ENCODE results near the gene PTPRN2. TPM values are rescaled to one million over a fixed set of nuclear protein-coding genes. Genes with fewer than 3 reads are reported as not detected.

Gene PTPRN2
- total RNA-seq, 5 donors from 2014 or later (not counting 1 experiment from before 2014, with no cell fraction given): 0.60 to 1.7 (median 0.82) TPM

DNA sequence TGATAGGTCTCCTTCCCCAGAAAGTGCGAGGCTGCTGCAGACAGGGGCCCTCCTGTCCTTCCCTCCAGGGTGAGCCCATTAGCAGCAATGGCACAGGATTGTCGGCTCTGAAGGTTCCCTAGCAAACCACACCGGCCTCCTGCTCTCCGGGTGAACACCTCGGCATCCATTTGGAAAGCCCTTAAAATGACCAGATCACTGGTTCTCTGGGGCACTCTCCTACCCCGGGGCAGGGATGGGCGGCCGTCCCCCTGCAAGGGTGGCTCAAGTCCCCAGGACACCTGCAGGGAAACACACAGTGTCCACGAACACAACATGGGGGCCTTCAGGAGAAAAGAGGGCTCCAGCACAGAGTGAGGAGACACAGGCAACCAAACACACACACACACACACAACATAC, 459.1 kb downstream of the PTPRN2 start:
- DNase-seq (no peak), ATAC-seq (replicated peaks in 1 of 4) (no peak)
- Histone ChIP-seq H3K27ac (ENCODE audit: low read length) (no peak overlapping the region), H3K27me3 (replicated peaks in 1 of 2; ENCODE audit: control insufficient read depth in 2 of 2, extremely low read depth in 1 of 2, insufficient read depth in 2 of 2, low read length in 1 of 2) (peaks cover 0 to 5% of the 10 kb centered on the region in 2 experiments), H3K4me3 (ENCODE audit: control insufficient read depth in 1 of 2, extremely low read depth in 1 of 2, low read length in 1 of 2) (no peak overlapping the region), H3K4me1 (ENCODE audit: control insufficient read depth in 1 of 2, extremely low read depth in 1 of 2, insufficient read depth in 2 of 2, low read length in 2 of 2) (no peaks in the 10 kb centered on the region), H3K36me3 (ENCODE audit: control insufficient read depth in 2 of 2, extremely low read depth in 1 of 2, insufficient read depth in 1 of 2, low read length in 1 of 2) (no peaks in the 10 kb centered on the region), H3K9me3 (no peaks in the 10 kb centered on the region)
- Mint-ChIP-seq H3K27me3 (no peaks in the 10 kb centered on the region), H3K4me3 (no peak overlapping the region), H3K4me1 (no peaks in the 10 kb centered on the region), H3K9me3 (peaks cover 0 to 5% (median 2%) of the 10 kb centered on the region in 3 donors), H3K27ac (no peak overlapping the region), H3K36me3 (no peaks in the 10 kb centered on the region)
- POLR2A ChIA-PET: no interaction called here
- CTCF ChIA-PET: no interaction called here
- 96% methylated on average over 9 of the region's 9 CpGs for WGBS (ENCODE audit: insufficient coverage)

DNA sequence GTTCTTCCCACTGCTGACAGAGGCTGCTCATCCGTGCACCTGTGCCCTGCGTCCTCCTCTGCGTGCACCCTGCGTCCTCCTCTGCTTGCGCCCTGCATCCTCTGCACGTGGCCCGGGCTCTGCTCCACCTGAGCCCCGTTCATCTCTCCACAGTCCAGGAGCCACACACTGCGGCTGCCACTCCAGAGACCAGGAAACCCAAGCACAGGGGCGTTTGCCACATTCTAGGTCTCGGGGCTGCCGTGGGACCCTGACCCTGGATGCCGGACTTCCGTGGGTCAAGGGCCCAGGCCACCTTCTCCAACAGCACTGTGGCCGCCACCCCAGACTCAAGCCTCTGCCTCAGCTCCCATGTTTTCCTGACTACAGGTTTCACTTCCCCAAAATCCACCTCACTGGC, 460.4 kb downstream of the PTPRN2 start:
- no peaks in the 10 kb centered on the region for H3K4me1 Mint-ChIP-seq
- no peak overlapping the region for H3K4me3 ChIP-seq (ENCODE audit: control insufficient read depth in 1 of 2, extremely low read depth in 1 of 2, low read length in 1 of 2)
- peaks cover 0 to 8% (median 2%) of the 10 kb centered on the region in 3 donors for H3K9me3 Mint-ChIP-seq
- H3K27me3 ChIP-seq (replicated peaks in 1 of 2; ENCODE audit: control insufficient read depth in 2 of 2, extremely low read depth in 1 of 2, insufficient read depth in 2 of 2, low read length in 1 of 2): peaks cover 0 to 5% of the 10 kb centered on the region in 2 experiments
- H3K9me3 ChIP-seq: no peaks in the 10 kb centered on the region
- no peak overlapping the region for H3K27ac Mint-ChIP-seq
- ChIA-PET CTCF (no interaction called here), POLR2A (no interaction called here)
- no peaks in the 10 kb centered on the region for H3K4me1 ChIP-seq (ENCODE audit: control insufficient read depth in 1 of 2, extremely low read depth in 1 of 2, insufficient read depth in 2 of 2, low read length in 2 of 2)
- no peaks in the 10 kb centered on the region for H3K36me3 ChIP-seq (ENCODE audit: control insufficient read depth in 2 of 2, extremely low read depth in 1 of 2, insufficient read depth in 1 of 2, low read length in 1 of 2)
- no peaks in the 10 kb centered on the region for H3K27me3 Mint-ChIP-seq
- no peaks in the 10 kb centered on the region for H3K36me3 Mint-ChIP-seq
- 87% methylated on average over 14 of the region's 15 CpGs for WGBS (ENCODE audit: insufficient coverage)
- ATAC-seq (replicated peaks in 1 of 4): no peak
- no peak overlapping the region for H3K27ac ChIP-seq (ENCODE audit: low read length)
- DNase-seq: no peak
- H3K4me3 Mint-ChIP-seq: no peak overlapping the region

DNA sequence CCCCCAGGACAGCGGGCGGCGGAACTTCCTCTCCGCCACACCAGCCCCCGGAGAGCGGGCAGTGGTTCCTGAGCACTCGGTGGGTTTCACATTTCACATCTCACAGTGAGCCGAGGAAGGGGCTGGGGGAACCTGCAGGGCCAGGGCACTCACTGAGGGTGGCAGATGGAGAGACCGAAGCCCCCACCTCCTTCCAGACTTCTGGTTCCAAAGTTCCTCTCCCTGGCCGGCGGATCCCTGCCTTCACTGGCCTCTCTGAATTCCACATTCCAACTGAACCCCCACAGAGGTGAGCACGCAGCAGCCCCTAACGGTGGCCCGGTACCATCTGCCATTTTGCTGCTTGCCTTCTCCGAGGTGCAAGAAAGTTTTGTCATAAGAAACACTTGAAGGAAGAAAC, 461.0 kb downstream of the PTPRN2 start:
- no peak overlapping the region for H3K4me3 ChIP-seq (ENCODE audit: control insufficient read depth in 1 of 2, extremely low read depth in 1 of 2, low read length in 1 of 2)
- WGBS (ENCODE audit: insufficient coverage): 98% methylated on average over 7 of the region's 15 CpGs
- H3K27me3 ChIP-seq (replicated peaks in 1 of 2; ENCODE audit: control insufficient read depth in 2 of 2, extremely low read depth in 1 of 2, insufficient read depth in 2 of 2, low read length in 1 of 2): peaks cover 0 to 5% of the 10 kb centered on the region in 2 experiments
- no peak overlapping the region for H3K27ac ChIP-seq (ENCODE audit: low read length)
- no peaks in the 10 kb centered on the region for H3K36me3 Mint-ChIP-seq
- no peak overlapping the region for H3K27ac Mint-ChIP-seq
- no peaks in the 10 kb centered on the region for H3K27me3 Mint-ChIP-seq
- H3K36me3 ChIP-seq (ENCODE audit: control insufficient read depth in 2 of 2, extremely low read depth in 1 of 2, insufficient read depth in 1 of 2, low read length in 1 of 2): no peaks in the 10 kb centered on the region
- H3K4me1 Mint-ChIP-seq: no peaks in the 10 kb centered on the region
- H3K4me1 ChIP-seq (ENCODE audit: control insufficient read depth in 1 of 2, extremely low read depth in 1 of 2, insufficient read depth in 2 of 2, low read length in 2 of 2): no peaks in the 10 kb centered on the region
- peaks cover 0 to 8% (median 2%) of the 10 kb centered on the region in 3 donors for H3K9me3 Mint-ChIP-seq
- H3K9me3 ChIP-seq: no peaks in the 10 kb centered on the region
- ChIA-PET CTCF (no interaction called here), POLR2A (no interaction called here)
- ATAC-seq (replicated peaks in 1 of 4) (no peak), DNase-seq (no peak)
- no peak overlapping the region for H3K4me3 Mint-ChIP-seq

DNA sequence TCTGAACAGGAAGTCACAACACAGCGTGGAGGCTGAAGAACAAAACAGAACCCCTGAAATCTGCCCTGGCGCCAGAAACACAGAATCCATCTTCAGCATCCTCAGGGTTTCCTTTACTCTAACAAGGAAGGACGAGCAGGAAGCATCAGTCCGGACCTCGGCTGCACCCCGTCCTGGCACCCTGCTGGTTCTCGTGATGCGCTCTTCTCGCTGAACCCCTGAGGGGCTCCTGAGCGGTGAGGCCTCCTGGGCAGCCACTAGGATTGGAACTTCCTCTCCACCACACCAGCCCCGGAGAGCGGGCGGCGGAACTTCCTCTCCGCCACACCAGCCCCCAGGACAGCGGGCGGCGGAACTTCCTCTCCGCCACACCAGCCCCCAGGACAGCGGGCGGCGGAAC, 461.9 kb downstream of the PTPRN2 start:
- ChIA-PET CTCF (no interaction called here), POLR2A (no interaction called here)
- Histone ChIP-seq H3K4me3 (ENCODE audit: control insufficient read depth in 1 of 2, extremely low read depth in 1 of 2, low read length in 1 of 2) (no peak overlapping the region), H3K4me1 (ENCODE audit: control insufficient read depth in 1 of 2, extremely low read depth in 1 of 2, insufficient read depth in 2 of 2, low read length in 2 of 2) (no peaks in the 10 kb centered on the region), H3K36me3 (ENCODE audit: control insufficient read depth in 2 of 2, extremely low read depth in 1 of 2, insufficient read depth in 1 of 2, low read length in 1 of 2) (no peaks in the 10 kb centered on the region), H3K27ac (ENCODE audit: low read length) (no peak overlapping the region), H3K9me3 (no peaks in the 10 kb centered on the region), H3K27me3 (replicated peaks in 1 of 2; ENCODE audit: control insufficient read depth in 2 of 2, extremely low read depth in 1 of 2, insufficient read depth in 2 of 2, low read length in 1 of 2) (peaks cover 0 to 5% of the 10 kb centered on the region in 2 experiments)
- Mint-ChIP-seq H3K27ac (no peak overlapping the region), H3K9me3 (peaks cover 0 to 8% (median 2%) of the 10 kb centered on the region in 3 donors), H3K27me3 (no peaks in the 10 kb centered on the region), H3K36me3 (no peaks in the 10 kb centered on the region), H3K4me3 (no peak overlapping the region), H3K4me1 (no peaks in the 10 kb centered on the region)
- WGBS (ENCODE audit: insufficient coverage): 78% methylated on average over 9 of the region's 22 CpGs
- ATAC-seq (replicated peaks in 1 of 4) (no peak), DNase-seq (no peak)

DNA sequence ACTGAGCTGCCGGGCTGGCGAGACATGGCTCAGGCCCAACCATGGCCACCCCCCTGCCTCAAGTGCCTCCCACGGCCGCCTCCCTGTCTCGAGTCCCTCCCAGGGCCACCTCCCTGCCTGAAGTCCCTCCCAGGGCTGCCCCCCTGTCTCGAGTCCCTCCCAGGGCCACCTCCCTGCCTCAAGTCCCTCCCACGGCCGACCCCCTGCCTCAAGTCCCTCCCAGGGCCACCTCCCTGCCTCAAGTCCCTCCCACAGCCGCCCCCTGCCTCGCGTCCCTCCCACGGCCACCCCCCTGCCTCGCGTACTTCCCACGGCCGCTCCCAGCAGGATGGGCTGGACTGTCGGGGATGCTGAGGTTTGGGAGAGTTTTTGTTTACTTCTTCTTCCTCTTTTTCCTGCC, 462.5 kb downstream of the PTPRN2 start:
- H3K36me3 Mint-ChIP-seq: no peaks in the 10 kb centered on the region
- ATAC-seq (replicated peaks in 1 of 4): no peak
- H3K4me3 Mint-ChIP-seq: no peak overlapping the region

DNA sequence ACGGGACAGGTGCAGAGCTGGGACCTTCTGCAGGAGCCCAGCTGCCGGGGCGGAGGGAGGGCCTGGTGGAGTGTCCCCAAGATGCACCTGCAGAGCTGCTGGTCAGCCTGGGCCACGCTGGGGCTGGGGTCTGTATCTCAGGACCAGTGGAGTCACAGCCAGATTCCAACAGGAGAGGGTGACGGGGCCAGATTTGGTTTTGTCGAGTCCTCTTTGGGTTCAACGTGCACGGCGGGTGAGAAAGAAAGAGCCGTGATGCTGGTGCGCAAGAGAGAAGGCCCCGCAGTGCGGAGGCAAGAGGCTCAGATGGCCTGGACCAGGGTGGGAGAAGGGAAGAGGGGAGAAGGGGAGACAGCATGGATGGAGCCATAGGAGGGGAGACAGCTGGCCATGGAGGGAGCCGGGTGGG, 462.9 kb downstream of the PTPRN2 start:
- 81% methylated on average over 14 of the region's 14 CpGs for WGBS (ENCODE audit: insufficient coverage)
- H3K9me3 ChIP-seq: no peaks in the 10 kb centered on the region
- DNase-seq (no peak), ATAC-seq (replicated peaks in 1 of 4) (no peak)
- H3K4me1 ChIP-seq (ENCODE audit: control insufficient read depth in 1 of 2, extremely low read depth in 1 of 2, insufficient read depth in 2 of 2, low read length in 2 of 2): no peaks in the 10 kb centered on the region
- H3K27ac Mint-ChIP-seq: no peak overlapping the region
- no peaks in the 10 kb centered on the region for H3K4me1 Mint-ChIP-seq
- no peaks in the 10 kb centered on the region for H3K36me3 ChIP-seq (ENCODE audit: control insufficient read depth in 2 of 2, extremely low read depth in 1 of 2, insufficient read depth in 1 of 2, low read length in 1 of 2)
- H3K9me3 Mint-ChIP-seq: peaks cover 0 to 14% (median 2%) of the 10 kb centered on the region in 3 donors
- H3K27ac ChIP-seq (ENCODE audit: low read length): no peak overlapping the region
- ChIA-PET POLR2A (no interaction called here), CTCF (no interaction called here)
- H3K27me3 ChIP-seq (replicated peaks in 1 of 2; ENCODE audit: control insufficient read depth in 2 of 2, extremely low read depth in 1 of 2, insufficient read depth in 2 of 2, low read length in 1 of 2): peaks cover 0 to 5% of the 10 kb centered on the region in 2 experiments
- H3K27me3 Mint-ChIP-seq: no peaks in the 10 kb centered on the region
- no peaks in the 10 kb centered on the region for H3K36me3 Mint-ChIP-seq
- H3K4me3 Mint-ChIP-seq: no peak overlapping the region
- no peak overlapping the region for H3K4me3 ChIP-seq (ENCODE audit: control insufficient read depth in 1 of 2, extremely low read depth in 1 of 2, low read length in 1 of 2)

More for the DNA sequence above, 462.5 kb downstream of the PTPRN2 start:
- WGBS (ENCODE audit: insufficient coverage): 92% methylated on average over 8 of the region's 17 CpGs
- Histone ChIP-seq H3K4me1 (ENCODE audit: control insufficient read depth in 1 of 2, extremely low read depth in 1 of 2, insufficient read depth in 2 of 2, low read length in 2 of 2) (no peaks in the 10 kb centered on the region), H3K9me3 (no peaks in the 10 kb centered on the region), H3K36me3 (ENCODE audit: control insufficient read depth in 2 of 2, extremely low read depth in 1 of 2, insufficient read depth in 1 of 2, low read length in 1 of 2) (no peaks in the 10 kb centered on the region), H3K27me3 (replicated peaks in 1 of 2; ENCODE audit: control insufficient read depth in 2 of 2, extremely low read depth in 1 of 2, insufficient read depth in 2 of 2, low read length in 1 of 2) (peaks cover 0 to 5% of the 10 kb centered on the region in 2 experiments), H3K4me3 (ENCODE audit: control insufficient read depth in 1 of 2, extremely low read depth in 1 of 2, low read length in 1 of 2) (no peak overlapping the region), H3K27ac (ENCODE audit: low read length) (no peak overlapping the region)
- no peak for DNase-seq
- Mint-ChIP-seq H3K27ac (no peak overlapping the region), H3K4me1 (no peaks in the 10 kb centered on the region), H3K27me3 (no peaks in the 10 kb centered on the region), H3K9me3 (peaks cover 0 to 10% (median 2%) of the 10 kb centered on the region in 3 donors)
- ChIA-PET POLR2A (no interaction called here), CTCF (no interaction called here)

DNA sequence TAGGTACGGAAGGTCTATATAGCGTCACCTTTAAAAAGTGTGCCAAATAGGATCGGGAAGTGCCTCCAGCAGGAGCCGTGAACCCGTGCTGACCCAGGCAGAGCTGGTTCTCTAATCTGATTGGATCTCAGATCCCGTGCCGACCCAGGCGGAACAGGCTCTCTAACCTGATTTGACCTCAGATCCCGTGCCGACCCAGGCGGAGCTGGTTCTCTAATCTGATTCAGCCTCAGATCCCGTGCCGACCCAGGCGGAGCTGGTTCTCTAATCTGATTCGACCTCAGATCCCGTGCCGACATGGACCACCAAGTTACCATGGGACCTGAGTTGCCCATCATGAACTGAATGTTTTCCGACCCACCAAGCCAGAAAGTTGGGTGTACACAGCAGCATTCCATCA, 463.9 kb downstream of the PTPRN2 start:
- ATAC-seq (replicated peaks in 1 of 4) (no peak), DNase-seq (no peak)
- H3K27me3 ChIP-seq (replicated peaks in 1 of 2; ENCODE audit: control insufficient read depth in 2 of 2, extremely low read depth in 1 of 2, insufficient read depth in 2 of 2, low read length in 1 of 2): peaks cover 0 to 2% of the 10 kb centered on the region in 2 experiments
- no peaks in the 10 kb centered on the region for H3K36me3 ChIP-seq (ENCODE audit: control insufficient read depth in 2 of 2, extremely low read depth in 1 of 2, insufficient read depth in 1 of 2, low read length in 1 of 2)
- CTCF ChIA-PET: no interaction called here
- H3K27me3 Mint-ChIP-seq: no peaks in the 10 kb centered on the region
- no peak overlapping the region for H3K4me3 Mint-ChIP-seq
- H3K4me1 Mint-ChIP-seq: no peaks in the 10 kb centered on the region
- H3K9me3 ChIP-seq: no peaks in the 10 kb centered on the region
- H3K27ac ChIP-seq (ENCODE audit: low read length): no peak overlapping the region
- 92% methylated on average over 18 of the region's 18 CpGs for WGBS (ENCODE audit: insufficient coverage)
- H3K9me3 Mint-ChIP-seq: peaks cover 5 to 19% (median 6%) of the 10 kb centered on the region in 3 donors
- no peak overlapping the region for H3K4me3 ChIP-seq (ENCODE audit: control insufficient read depth in 1 of 2, extremely low read depth in 1 of 2, low read length in 1 of 2)
- H3K36me3 Mint-ChIP-seq: no peaks in the 10 kb centered on the region
- H3K27ac Mint-ChIP-seq: no peak overlapping the region
- no peaks in the 10 kb centered on the region for H3K4me1 ChIP-seq (ENCODE audit: control insufficient read depth in 1 of 2, extremely low read depth in 1 of 2, insufficient read depth in 2 of 2, low read length in 2 of 2)
- POLR2A ChIA-PET: no interaction called here
